HCT116 (cell line): ENCODE data around the gene SLC24A3. TPM values are rescaled to one million over a fixed set of nuclear protein-coding genes. Genes with fewer than 3 reads are reported as not detected.

Experiments
- ATAC-seq: fragments of 200-7000 bp; cut with Tn5 transposase; 2 replicates; pipeline ENCODE4 v1.9.1; 2020; ENCODE audit warnings: mild to moderate bottlenecking, moderate library complexity
- BruUV-seq: library from RNA; stranded (reverse); fragments of 400-500 nt; replicated peaks from 2 replicates; lab custom pipeline; 2021; lab: Mats Ljungman, UMichigan
- CTCF ChIA-PET: fragments of 300-600 bp; sonication (Branson Sonifier 250); formaldehyde crosslinking; loops from one replicate; lab custom pipeline; 2021; ENCODE audit warnings: antibody characterized with exemption; lab: Charles Lee
- POLR2A ChIA-PET: fragments of 300-600, 350-600 bp; sonication (Branson Sonifier 250); formaldehyde crosslinking; loops from one replicate; lab custom pipeline; 2021; ENCODE audit warnings: antibody characterized with exemption; lab: Charles Lee
- RAD21 ChIA-PET, 2 experiments: fragments of 300-600 bp; sonication (Branson Sonifier 250); formaldehyde crosslinking; loops; one replicate each; lab custom pipeline; 2023; ENCODE audit warnings: low total read pairs in 2 of 2; ENCODE audit not compliant: uncharacterized antibody in 2 of 2, unreplicated experiment in 2 of 2, low non-redundant PET in 1 of 2; lab: Charles Lee
- DNase-seq: peaks from one replicate; pipeline ENCODE4 v3.0.0-alpha.2; 2010; ENCODE audit warnings: low read depth, low spot score
- H2AFZ ChIP-seq: fragments of 200-600 bp; shearing (Covaris generic), sonication (generic); 2 replicates; pipeline ENCODE4 v1.6.1; 2017; ENCODE audit warnings: low read depth, mixed run types, mixed read lengths, antibody characterized with exemption, low read length; ENCODE audit not compliant: poor library complexity, severe bottlenecking
- H3K27ac ChIP-seq: 2 replicates; pipeline ENCODE4 v1.5.1; 2012; ENCODE audit warnings: low read depth, low read length
- H3K27me3 ChIP-seq: fragments of 200-600 bp; sonication (generic); 2 replicates; pipeline ENCODE4 v1.6.1; 2016; ENCODE audit warnings: mixed run types, low read length, mixed read lengths; ENCODE audit not compliant: insufficient read depth
- H3K36me3 ChIP-seq, 2 experiments: fragments of 200-500 bp in 1 of 2; fragments of 200-600 bp in 1 of 2; sonication (Bioruptor generic) in 1 of 2; sonication (generic) in 1 of 2; 2 replicates each; pipeline versions ENCODE4 v1.5.1 to v1.6.1; 2014 to 2016; ENCODE audit warnings: low read length in 2 of 2, inconsistent platforms in 1 of 2, mixed read lengths in 1 of 2, mixed run types in 1 of 2; ENCODE audit not compliant: insufficient read depth in 2 of 2, control insufficient read depth in 1 of 2
- H3K4me1 ChIP-seq, 2 experiments: fragments of 200-600 bp in 1 of 2; sonication (generic) in 1 of 2; 2 replicates each; pipeline versions ENCODE4 v1.5.1 to v1.6.1; 2012 to 2017; ENCODE audit warnings: low read length in 2 of 2, inconsistent platforms in 1 of 2, mild to moderate bottlenecking in 1 of 2, mixed read lengths in 1 of 2, mixed run types in 1 of 2, moderate library complexity in 1 of 2; ENCODE audit not compliant: insufficient read depth in 2 of 2, control insufficient read depth in 1 of 2
- H3K4me2 ChIP-seq: fragments of 200-600 bp; sonication (generic); 2 replicates; pipeline ENCODE4 v1.6.1; 2017; ENCODE audit warnings: mixed run types, low read length, mixed read lengths
- H3K4me3 ChIP-seq, 2 experiments: fragments of 200-600 bp in 1 of 2; sonication (generic) in 1 of 2; replicated peaks in 1 of 2; 2 replicates each; pipeline ENCODE4 v1.5.1; 2011 to 2016; ENCODE audit warnings: low read length in 2 of 2, control low read depth in 1 of 2, low read depth in 1 of 2, mild to moderate bottlenecking in 1 of 2, mixed read lengths in 1 of 2, mixed run types in 1 of 2
- H3K79me2 ChIP-seq: fragments of 200-600 bp; sonication (generic); 2 replicates; pipeline ENCODE4 v1.6.1; 2017; ENCODE audit warnings: mild to moderate bottlenecking, mixed run types, low read length, moderate library complexity, mixed read lengths; ENCODE audit not compliant: insufficient read depth
- H3K9ac ChIP-seq: fragments of 200-600 bp; sonication (generic); 2 replicates; pipeline ENCODE4 v1.6.1; 2016; ENCODE audit warnings: low read length, mixed read lengths
- H3K9me2 ChIP-seq: fragments of 200-600 bp; sonication (generic), shearing (Covaris generic); 2 replicates; pipeline ENCODE4 v1.6.1; 2017; ENCODE audit warnings: mixed run types, mild to moderate bottlenecking, moderate library complexity; ENCODE audit not compliant: insufficient read depth
- H3K9me3 ChIP-seq, 2 experiments: fragments of 200-500 bp in 1 of 2; fragments of 200-600 bp in 1 of 2; sonication (Bioruptor generic) in 1 of 2; sonication (generic) in 1 of 2; 2 replicates each; pipeline ENCODE4 v1.6.1; 2014 to 2017; ENCODE audit warnings: low read length in 2 of 2, mixed read lengths in 2 of 2, inconsistent platforms in 1 of 2, low read depth in 1 of 2, mild to moderate bottlenecking in 1 of 2, mixed run types in 1 of 2, moderate library complexity in 1 of 2; ENCODE audit not compliant: control insufficient read depth in 1 of 2, insufficient read depth in 1 of 2
- H4K20me1 ChIP-seq: fragments of 200-600 bp; sonication (generic), shearing (Covaris generic); 2 replicates; pipeline ENCODE4 v1.6.1; 2017; ENCODE audit warnings: mixed run types, mild to moderate bottlenecking, moderate library complexity; ENCODE audit not compliant: insufficient read depth
- CTCF ChIP-seq, 3 experiments: fragments of 200-600 bp in 1 of 3; sonication (generic) in 1 of 3; IDR thresholded peaks in 2 of 3; conservative IDR thresholded peaks in 1 of 3; 2 replicates each; pipeline ENCODE4 v1.5.1; 2012 to 2017; ENCODE audit warnings: low read depth in 2 of 3, low read length in 2 of 3, antibody characterized with exemption in 1 of 3, borderline replicate concordance in 1 of 3, control low read depth in 1 of 3, mild to moderate bottlenecking in 1 of 3, mixed read lengths in 1 of 3, mixed run types in 1 of 3, moderate library complexity in 1 of 3; ENCODE audit not compliant: insufficient read depth in 1 of 3
- EZH2 ChIP-seq: fragments of 200-600 bp; sonication (generic); IDR thresholded peaks from 2 replicates; pipeline ENCODE4 v1.6.1; 2017; ENCODE audit warnings: antibody characterized with exemption, mixed run types
- JUND ChIP-seq: IDR thresholded peaks from 2 replicates; pipeline ENCODE4 v1.6.1; 2012
- POLR2A ChIP-seq: IDR thresholded peaks from 2 replicates; pipeline ENCODE4 v1.7.0; 2011; ENCODE audit warnings: borderline replicate concordance; ENCODE audit not compliant: insufficient read depth, insufficient read length; ENCODE audit errors: extremely low read depth
- REST ChIP-seq: IDR thresholded peaks from 2 replicates; pipeline ENCODE4 v1.6.1; 2012; ENCODE audit warnings: low read depth
- SIN3A ChIP-seq: IDR thresholded peaks from 2 replicates; pipeline ENCODE4 v1.6.1; 2012; ENCODE audit warnings: low read depth
- SRF ChIP-seq: IDR thresholded peaks from 2 replicates; pipeline ENCODE4 v1.6.1; 2012; ENCODE audit warnings: low read depth
- ZBTB33 ChIP-seq: IDR thresholded peaks from 2 replicates; pipeline ENCODE4 v1.6.1; 2011; ENCODE audit warnings: mild to moderate bottlenecking, low read length, moderate library complexity; ENCODE audit not compliant: insufficient replicate concordance; ENCODE audit errors: extremely low read depth
- ZNF274 ChIP-seq: fragments of 200-500 bp; sonication (Bioruptor generic); IDR thresholded peaks from 2 replicates; pipeline ENCODE4 v1.6.1; 2014; ENCODE audit warnings: mild to moderate bottlenecking, low read depth, low read length, inconsistent platforms
- intact Hi-C: fragments of 100-400 bp; cut with micrococcal nuclease; formaldehyde crosslinking; loops from 2 replicates; pipeline ENCODE4 v1.10.0; 2022
- total RNA-seq: library from RNA; stranded (reverse); gene quantifications from one replicate; pipeline ENCODE4 v1.2.1, GENCODE V29; 2021; ENCODE audit not compliant: unreplicated experiment

The SLC24A3 gene
- total RNA-seq, 1 experiment from 2014 or later = not detected

DNA sequence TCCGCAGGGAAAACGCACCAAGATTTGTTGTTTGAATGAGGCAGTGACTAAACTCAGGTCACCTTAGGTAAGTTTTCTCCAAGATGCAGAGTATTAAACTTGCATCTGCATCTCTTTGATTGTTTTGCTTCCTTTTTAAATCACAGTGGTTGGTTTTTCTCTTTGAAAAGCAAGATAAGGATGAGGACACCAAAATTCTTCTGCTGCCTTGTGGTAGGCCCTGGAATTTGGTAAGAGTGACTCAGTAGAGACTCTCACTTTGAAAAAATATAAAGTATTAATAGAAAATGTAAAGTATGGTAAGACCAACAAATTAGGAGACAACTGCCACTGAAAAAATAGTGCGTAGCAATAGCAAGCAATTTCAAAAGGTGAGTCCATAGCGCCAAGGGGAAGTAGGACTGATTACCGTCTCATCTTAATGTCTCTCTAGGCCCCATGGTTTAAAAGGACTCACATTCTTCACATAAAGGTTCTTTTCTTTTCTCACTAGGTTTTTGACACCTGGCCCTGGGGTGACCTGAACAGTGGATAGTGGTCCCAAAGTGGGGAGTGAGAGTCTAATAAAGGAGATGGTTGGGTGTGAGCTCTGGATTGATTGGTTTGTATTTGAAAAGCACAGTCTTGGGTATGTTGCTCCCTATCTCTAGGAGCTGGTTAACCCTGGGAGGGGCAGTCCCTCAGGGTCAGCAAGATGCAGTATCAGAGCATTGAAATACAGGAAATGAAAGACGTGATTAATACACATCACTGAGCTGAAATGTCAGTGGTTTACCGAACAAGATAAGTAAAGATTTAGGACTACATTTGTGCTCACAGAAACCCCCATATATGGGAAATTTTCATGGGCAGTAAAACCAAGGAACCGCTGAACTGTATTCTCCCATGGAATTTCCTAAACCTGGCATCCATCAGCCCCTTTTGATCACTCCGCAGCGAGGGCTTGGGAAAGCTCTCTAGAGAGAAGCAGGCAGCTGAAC, 221.2 kb downstream of the SLC24A3 start:
- ATAC-seq = no peak
- no peak overlapping the region for H3K9ac ChIP-seq
- H2AFZ ChIP-seq = no peak overlapping the region
- no peaks in the 10 kb centered on the region for H4K20me1 ChIP-seq
- no peaks in the 10 kb centered on the region for H3K9me2 ChIP-seq
- H3K4me3 ChIP-seq = no peak overlapping the region
- BruUV-seq = no TSS peak
- intact Hi-C loops = no loop called here
- no peak overlapping the region for H3K4me2 ChIP-seq
- no peak for DNase-seq
- ChIA-PET POLR2A (no interaction called here), RAD21 (no interaction called here), CTCF (no interaction called here)
- H3K27me3 ChIP-seq = no peaks in the 10 kb centered on the region
- no peaks in the 10 kb centered on the region; a peak in 1 of 4 replicates for H3K9me3 ChIP-seq
- no peaks in the 10 kb centered on the region for H3K36me3 ChIP-seq
- no peak overlapping the region for H3K27ac ChIP-seq
- H3K4me1 ChIP-seq = no peaks in the 10 kb centered on the region
- no peaks in the 10 kb centered on the region for H3K79me2 ChIP-seq
- TF ChIP-seq ZNF274 (no peak), JUND (no peak), POLR2A (no peak), SIN3A (no peak), ZBTB33 (no peak), REST (no peak), SRF (no peak), EZH2 (no peak), CTCF (IDR thresholded peaks at IDR 0.05 in 2 of 3, conservative IDR thresholded peaks at IDR 0.05 in 1 of 3; ENCODE audit: borderline replicate concordance in 1 of 3, insufficient read depth in 1 of 3, low read depth in 2 of 3, low read length in 2 of 3) (no peak)
